Tongue (tissue), 2 donors: ENCODE data around the gene SBF2. TPM values are rescaled to one million over a fixed set of nuclear protein-coding genes. Genes with fewer than 3 reads are reported as not detected.

Experiments
- DNase-seq: peaks from one replicate; pipeline ENCODE4 v3.0.0-alpha.2; 2015
- total RNA-seq: library from RNA; depleted of rRNA; stranded (reverse); fragments of >200 nt; gene quantifications from one replicate; pipeline ENCODE4 v1.2.3, GENCODE V29; 2014

Gene SBF2
- total RNA-seq, 1 donor from 2014 or later = 54.8 TPM

GRCh38 chr11:10317151-10317755 lies 23.2 kb upstream of the SBF2 start:
- no peak for DNase-seq

GRCh38 chr11:10315083-10315482 lies 21.1 kb upstream of the SBF2 start:
- DNase-seq = no peak

GRCh38 chr11:10314199-10315072 lies 20.4 kb upstream of the SBF2 start:
- peak; percentile 50 for DNase-seq

GRCh38 chr11:10311802-10312201 lies 17.8 kb upstream of the SBF2 start:
- no peak for DNase-seq

DNA sequence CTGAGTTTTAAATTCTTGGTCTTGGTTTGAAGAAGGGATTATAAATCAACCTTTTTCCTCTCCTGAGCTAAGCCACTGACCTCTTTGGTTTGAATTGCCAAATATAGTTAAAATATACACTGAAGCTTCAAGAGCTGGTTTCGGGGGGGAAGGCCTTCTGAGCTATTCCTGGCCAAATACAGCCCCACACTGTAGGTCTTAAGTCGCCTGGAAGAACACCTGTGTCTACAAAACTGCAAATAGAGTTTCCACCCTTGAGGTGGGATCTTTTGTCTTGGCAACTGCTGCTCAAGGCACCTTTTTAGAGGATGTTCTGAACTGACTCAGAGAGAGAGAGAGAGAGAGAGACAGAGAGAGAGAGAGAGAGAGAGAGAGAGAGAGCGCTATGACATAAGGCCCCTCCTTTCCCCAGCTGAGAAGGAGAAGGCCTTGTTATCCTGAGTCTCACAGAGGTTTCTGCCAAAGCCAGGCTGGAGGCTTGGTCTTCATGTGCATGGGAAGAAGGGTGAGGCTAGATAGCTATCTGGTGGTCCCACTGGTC lies 16.4 kb upstream of the SBF2 start:
- no peak for DNase-seq

- no peak for DNase-seq
These were observed 15.4 kb upstream of the SBF2 start for GRCh38 chr11:10309163-10310093.

DNA sequence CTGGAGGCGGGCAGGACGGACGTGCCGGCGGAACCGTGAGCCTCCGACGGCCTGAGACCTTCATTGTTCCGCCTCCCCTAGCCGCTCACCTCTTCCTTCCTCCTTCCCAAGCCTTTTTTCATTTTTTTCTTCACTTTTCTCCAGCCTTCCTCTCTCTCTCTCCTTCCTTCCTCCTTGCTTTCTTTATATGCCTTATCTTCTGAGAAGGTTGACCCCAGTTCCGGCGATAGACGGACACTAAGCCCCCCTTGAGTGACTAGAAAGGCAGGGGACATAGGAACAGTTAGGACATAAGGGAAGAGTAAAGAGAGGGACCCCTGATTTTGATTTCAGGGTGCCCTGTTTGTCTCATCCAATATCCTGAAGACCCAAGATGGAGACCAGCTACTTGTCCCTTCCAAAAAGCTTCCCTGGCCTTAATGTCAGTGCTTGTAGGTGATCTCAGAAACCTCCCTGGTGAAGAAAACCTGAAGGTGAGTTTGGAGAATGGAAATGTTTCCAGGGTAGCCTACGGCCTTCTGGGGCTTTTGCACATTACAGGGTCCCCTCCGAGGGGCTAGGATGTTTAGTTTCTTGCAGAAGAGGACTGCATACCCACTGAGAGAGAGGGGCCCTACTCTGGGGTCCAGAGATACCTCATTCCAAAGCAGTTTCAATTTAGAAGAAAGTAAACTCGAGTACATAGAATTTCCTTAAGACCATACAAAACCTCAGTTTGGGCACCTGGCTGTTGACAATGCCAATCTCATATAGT lies 14.4 kb upstream of the SBF2 start:
- DNase-seq = no peak

DNA sequence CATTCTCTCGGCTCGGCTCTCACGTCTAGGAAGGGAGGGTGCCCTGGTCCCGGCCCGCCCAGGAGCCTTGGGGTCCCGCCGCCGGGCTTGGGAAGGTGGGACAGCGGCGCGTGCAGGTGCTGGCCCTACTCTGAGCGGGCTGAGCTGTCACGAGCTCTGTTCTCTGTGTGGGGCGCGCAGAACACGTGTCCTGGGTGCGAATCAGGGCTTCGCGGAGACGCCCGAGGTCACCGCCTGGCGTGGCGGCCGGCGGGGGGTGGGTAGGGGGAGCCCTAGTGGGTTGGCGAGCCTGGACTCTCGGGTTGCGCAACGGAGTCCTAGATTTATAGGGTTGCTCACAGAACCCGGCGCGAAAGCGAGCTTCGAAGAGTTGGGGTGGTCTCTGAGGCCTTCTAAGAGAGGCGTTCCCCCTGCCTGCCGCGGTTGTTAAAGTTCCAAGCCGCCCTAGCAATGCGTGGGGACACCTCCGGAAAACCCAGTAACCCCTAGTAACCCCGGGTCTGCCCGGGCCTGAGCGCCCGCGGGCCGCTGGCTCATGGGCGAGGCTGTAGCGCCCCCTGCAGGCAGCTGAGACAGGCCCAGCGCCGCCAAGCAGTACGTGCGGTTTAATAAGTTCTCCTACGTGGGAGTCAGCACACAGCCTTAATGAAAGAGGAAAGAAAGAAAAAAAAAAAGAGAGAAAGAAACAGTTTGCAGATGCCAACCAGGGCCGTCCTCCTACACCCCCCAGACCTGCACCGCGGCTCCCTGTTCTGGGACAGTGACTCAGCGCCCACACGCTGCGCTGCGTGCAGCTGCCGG lies 13.6 kb upstream of the SBF2 start:
- peak; percentile 88 for DNase-seq

- no peak for DNase-seq
These were observed 13.0 kb upstream of the SBF2 start for GRCh38 chr11:10307022-10307399.

DNA sequence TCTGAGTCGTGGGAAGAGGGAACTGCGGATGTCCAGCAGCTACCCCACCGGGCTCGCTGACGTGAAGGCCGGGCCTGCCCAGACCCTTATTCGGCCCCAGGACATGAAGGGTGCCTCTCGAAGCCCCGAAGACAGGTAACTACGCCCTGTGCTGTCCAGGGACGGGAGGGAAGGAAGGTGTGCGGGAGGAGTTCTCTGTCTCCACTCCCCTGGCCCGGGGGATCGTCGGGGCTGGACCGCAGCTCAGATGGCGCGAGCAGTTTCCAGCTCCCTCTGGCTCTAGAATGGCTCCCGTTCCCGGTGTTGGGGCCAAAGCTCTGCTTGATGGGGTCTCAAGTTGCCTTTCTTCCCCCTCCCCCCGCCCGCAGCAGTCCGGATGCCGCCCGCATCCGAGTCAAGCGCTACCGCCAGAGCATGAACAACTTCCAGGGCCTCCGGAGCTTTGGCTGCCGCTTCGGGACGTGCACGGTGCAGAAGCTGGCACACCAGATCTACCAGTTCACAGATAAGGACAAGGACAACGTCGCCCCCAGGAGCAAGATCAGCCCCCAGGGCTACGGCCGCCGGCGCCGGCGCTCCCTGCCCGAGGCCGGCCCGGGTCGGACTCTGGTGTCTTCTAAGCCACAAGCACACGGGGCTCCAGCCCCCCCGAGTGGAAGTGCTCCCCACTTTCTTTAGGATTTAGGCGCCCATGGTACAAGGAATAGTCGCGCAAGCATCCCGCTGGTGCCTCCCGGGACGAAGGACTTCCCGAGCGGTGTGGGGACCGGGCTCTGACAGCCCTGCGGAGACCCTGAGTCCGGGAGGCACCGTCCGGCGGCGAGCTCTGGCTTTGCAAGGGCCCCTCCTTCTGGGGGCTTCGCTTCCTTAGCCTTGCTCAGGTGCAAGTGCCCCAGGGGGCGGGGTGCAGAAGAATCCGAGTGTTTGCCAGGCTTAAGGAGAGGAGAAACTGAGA lies 12.2 kb upstream of the SBF2 start:
- peak; percentile 52 for DNase-seq

DNA sequence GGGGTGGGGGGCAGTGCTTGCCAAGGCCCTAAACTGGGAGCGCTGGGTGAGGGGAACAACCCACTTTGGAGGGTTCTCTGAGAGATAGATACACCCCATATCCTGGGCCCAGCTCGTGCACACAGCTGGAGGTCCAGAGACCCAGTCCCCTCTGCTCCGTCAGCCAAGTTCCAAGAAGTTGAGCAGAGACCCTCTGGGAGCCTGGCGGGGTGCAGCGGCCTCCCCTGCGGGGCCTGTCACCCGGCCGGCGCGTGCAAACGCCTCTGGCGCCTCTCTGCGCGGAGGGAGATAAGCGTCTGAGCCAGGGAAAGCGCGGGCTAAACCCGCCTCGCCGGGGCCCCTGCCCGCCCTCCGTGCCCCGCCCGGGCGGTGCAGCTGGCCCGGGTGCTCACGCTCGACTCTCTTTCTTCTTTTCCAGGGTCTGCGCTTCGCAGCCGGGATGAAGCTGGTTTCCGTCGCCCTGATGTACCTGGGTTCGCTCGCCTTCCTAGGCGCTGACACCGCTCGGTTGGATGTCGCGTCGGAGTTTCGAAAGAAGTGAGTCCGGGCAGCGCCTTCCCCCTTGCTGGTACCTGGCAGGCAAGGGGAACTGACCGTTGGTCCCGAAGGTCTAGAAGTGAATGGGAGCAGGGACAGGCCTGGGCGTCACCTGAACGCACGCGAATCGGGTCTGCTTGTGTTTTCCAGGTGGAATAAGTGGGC lies 11.4 kb upstream of the SBF2 start:
- DNase-seq = no peak

- DNase-seq = peak; percentile 71
These were observed 10.7 kb upstream of the SBF2 start, which contains the start of gene ADM for GRCh38 chr11:10304495-10305261. Gene ADM, plus strand, starts transcription at chr11:10305073. Its CDS starts 628 bp downstream, at chr11:10305701.

GRCh38 chr11:10303558-10304363 lies 9.7 kb upstream of the SBF2 start:
- DNase-seq = no peak

DNA sequence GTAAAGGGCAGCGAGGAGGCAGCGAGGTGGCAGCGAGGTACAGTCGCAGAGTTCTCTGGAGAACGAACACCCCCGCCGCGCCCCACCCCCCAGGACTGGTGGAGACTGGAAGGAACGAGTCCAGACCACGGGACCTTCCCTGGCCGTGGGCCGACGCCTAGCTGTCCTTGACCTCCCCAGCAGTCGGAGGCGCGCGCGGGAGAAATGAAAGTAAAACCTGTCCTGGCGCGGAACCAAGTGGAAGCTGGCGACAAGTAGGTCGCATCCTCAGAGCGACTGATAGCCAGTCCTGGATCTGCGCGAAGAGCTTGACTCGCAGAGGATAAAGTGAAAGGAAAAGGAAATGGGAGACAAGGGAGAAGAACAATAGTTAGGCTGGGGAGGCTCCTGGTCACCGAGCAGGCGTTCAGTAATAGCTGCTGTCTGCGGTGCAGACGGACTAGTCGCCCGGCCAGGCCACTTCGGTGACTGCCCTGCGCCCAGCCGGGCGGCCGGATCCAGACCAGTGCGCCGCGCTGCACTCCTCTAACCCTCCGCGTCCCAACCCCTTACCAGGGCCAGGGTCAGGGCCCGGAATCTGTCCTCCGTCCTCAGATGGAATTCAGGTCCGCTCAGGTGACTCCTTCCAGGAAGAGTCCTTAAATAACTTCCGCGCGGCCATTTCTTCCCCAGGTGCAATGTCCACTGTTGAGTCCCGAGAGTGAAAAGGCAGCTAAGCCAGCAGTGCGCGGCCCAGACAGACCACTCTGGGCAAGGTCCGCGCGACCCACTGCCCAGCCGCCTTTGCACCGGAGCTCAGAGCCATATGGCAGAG lies 8.9 kb upstream of the SBF2 start:
- peak; percentile 67 for DNase-seq

DNA sequence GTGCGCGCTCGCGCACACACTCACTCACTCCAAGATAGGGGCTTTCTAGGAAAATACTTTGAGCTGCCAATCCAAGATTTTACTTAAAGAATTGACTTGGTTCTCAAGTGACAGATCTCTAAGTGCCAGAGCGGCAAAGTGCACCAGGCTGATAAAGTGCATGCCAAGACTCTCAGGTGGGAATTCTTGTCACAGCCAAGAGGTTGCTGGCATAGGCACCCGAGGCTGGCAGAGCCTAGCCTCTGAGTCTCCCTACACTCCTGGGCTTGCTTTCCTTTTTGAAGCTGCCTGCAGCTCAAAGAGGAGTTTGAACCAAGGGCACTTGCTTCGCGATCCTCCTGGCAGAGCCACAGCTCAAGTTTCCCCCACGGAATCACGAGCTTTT lies 8.3 kb upstream of the SBF2 start:
- DNase-seq = no peak

DNA sequence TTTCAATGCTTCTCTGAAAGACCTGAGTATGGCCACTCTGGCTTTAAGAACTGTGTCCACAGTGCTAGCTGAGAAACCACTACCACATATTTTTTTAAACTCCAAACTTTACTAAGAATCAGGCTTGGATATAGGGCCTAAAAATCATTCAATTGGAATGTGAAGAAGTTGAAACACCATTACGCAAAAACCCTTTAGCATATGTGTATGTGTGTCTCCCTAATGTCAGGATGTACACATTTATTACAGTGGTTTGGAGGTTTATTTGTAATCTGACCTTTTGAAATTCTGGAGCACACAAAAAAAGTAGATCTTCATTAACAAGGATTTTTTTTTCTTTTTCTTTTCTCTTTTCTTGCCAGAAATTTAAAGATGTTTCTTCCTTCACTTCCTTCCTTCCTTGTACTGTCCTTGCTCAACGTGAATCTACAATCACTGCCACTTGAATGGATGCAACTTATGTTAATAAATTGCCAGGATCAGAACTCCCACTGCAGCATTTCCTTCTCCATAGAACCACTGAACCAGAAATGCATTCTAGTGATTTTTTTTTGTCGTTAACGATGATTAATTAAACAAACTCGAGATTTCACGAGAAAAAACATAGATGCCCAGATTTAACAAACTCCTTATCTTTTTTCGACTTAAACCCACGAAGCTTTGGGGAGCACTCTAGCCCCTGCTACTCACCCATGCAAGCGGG lies 7.8 kb upstream of the SBF2 start:
- no peak for DNase-seq
